Lung (tissue), 12 donors: ENCODE results near the gene CSTPP1. TPM values are rescaled to one million over a fixed set of nuclear protein-coding genes. Genes with fewer than 3 reads are reported as not detected.

Experiments
- ATAC-seq: fragments of 200-7000 bp; cut with Tn5 transposase; one replicate; pipeline ENCODE4 v1.9.1; 2020; ENCODE audit warnings: moderate number of reproducible peaks; ENCODE audit not compliant: insufficient read depth, low FRiP score
- DNase-seq, 3 donors: peaks; one replicate each; pipeline ENCODE4 v3.0.0-alpha.2; 2013 to 2017
- H3K27ac ChIP-seq, 2 donors: one replicate each; pipeline ENCODE4 v1.5.1; 2013; ENCODE audit warnings: mild to moderate bottlenecking in 2 of 2, moderate library complexity in 2 of 2, control low read depth in 1 of 2, inconsistent platforms in 1 of 2, low read depth in 1 of 2, low read length in 1 of 2
- H3K27me3 ChIP-seq, 3 donors: one replicate each; pipeline ENCODE4 v1.5.1; 2013; ENCODE audit warnings: low read length in 2 of 3; ENCODE audit not compliant: control insufficient read depth in 3 of 3, insufficient read depth in 3 of 3
- H3K36me3 ChIP-seq, 4 donors: one replicate each; pipeline ENCODE4 v1.5.1; 2013; ENCODE audit warnings: low read length in 4 of 4, mild to moderate bottlenecking in 1 of 4, moderate library complexity in 1 of 4; ENCODE audit not compliant: control insufficient read depth in 4 of 4, insufficient read depth in 4 of 4
- H3K4me1 ChIP-seq, 5 donors: one replicate each; pipeline ENCODE4 v1.5.1; 2013; ENCODE audit warnings: low read length in 5 of 5, mild to moderate bottlenecking in 2 of 5, moderate library complexity in 1 of 5; ENCODE audit not compliant: control insufficient read depth in 5 of 5, insufficient read depth in 5 of 5
- H3K4me3 ChIP-seq: one replicate; pipeline ENCODE4 v1.5.1; 2013; ENCODE audit warnings: mild to moderate bottlenecking, control low read depth, moderate library complexity
- H3K9ac ChIP-seq, 2 donors: one replicate each; pipeline ENCODE4 v1.5.1; 2013; ENCODE audit warnings: low read length in 2 of 2, control low read depth in 1 of 2; ENCODE audit not compliant: insufficient read depth in 1 of 2
- H3K9me3 ChIP-seq, 4 donors: one replicate each; pipeline ENCODE4 v1.5.1; 2013; ENCODE audit warnings: low read length in 3 of 4, mild to moderate bottlenecking in 1 of 4, moderate library complexity in 1 of 4; ENCODE audit not compliant: control insufficient read depth in 4 of 4, insufficient read depth in 3 of 4
- WGBS, 2 donors: extraction: QIAGEN DNeasy Blood & Tissue Kit; methylation state at CpG; one replicate each; pipeline ENCODE4 v1.1.7; 2013; 5-methylcytosine and 5-hydroxymethylcytosine counted together
- polyA plus RNA-seq, 2 donors: library from polyadenylated mRNA; stranded (reverse); fragments of 200-250 nt; gene quantifications; one replicate each; pipeline ENCODE4 v1.2.1, GENCODE V29; 2013
- total RNA-seq, 2 donors: library from RNA; depleted of rRNA in 1 of 2; stranded (reverse); fragments of >200 nt in 1 of 2; gene quantifications; one replicate each; pipeline ENCODE4 v1.2.1, GENCODE V29; 2014 to 2021
- TF ChIP-seq, protein P1 (sequence below): IDR thresholded peaks from 2 replicates; pipeline ENCODE4 v1.5.1; 2012; ENCODE audit warnings: mild to moderate bottlenecking; ENCODE audit errors: control extremely low read depth, extremely low read depth
- donor health status: control.
- donor health status: control.
- donor health status: Bipolar disorder and iron deficiency.
- donor health status: healthy.
- donor health status: DM: yes; HTN: yes; CAD: no.

Gene CSTPP1
- total and polyA plus RNA-seq, 4 donors = 26.0 to 45.8 (median 34.4) TPM

DNA sequence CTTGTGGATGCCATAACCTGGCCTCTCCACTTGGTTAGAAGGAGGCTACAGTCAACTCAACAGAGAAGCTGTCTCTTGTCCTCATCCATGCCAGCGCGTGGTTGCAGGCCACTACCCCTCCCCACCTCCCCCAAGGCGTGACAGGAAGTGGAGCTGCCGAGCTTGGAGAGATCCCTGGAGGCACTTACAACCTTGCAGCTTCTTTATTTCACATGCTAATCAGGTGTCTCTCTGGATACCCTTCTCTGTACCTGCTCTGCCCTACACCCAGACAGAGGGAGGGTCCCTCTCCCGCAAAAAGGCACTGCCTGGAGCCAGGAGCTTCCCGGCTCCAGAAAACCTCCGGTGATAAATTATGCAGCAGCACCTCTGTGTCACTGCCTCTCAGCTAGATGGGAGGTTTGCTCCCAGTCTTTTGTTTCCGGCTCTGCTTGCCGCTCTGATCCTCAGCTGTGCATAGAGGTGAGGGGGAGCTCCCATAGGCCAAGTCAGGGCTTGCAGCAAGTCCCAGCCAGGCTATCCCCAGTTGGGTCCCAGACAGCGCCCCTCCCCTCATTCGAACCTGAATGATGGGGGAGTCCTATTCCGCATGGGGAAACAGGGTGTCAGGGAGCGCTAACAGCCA, 23.9 kb upstream of the CSTPP1 start:
- WGBS, 2 donors = 31 to 38% methylated on average over 13 of the region's 13 CpGs
- H3K4me1 ChIP-seq = peaks cover 0 to 39% (median 14%) of the 10 kb centered on the region in 5 donors
- H3K9me3 ChIP-seq = no peaks in the 10 kb centered on the region
- TF ChIP-seq, protein P1, sequence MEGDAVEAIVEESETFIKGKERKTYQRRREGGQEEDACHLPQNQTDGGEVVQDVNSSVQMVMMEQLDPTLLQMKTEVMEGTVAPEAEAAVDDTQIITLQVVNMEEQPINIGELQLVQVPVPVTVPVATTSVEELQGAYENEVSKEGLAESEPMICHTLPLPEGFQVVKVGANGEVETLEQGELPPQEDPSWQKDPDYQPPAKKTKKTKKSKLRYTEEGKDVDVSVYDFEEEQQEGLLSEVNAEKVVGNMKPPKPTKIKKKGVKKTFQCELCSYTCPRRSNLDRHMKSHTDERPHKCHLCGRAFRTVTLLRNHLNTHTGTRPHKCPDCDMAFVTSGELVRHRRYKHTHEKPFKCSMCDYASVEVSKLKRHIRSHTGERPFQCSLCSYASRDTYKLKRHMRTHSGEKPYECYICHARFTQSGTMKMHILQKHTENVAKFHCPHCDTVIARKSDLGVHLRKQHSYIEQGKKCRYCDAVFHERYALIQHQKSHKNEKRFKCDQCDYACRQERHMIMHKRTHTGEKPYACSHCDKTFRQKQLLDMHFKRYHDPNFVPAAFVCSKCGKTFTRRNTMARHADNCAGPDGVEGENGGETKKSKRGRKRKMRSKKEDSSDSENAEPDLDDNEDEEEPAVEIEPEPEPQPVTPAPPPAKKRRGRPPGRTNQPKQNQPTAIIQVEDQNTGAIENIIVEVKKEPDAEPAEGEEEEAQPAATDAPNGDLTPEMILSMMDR = no peak
- H3K9ac ChIP-seq = no peak overlapping the region
- peaks cover 0 to 2% (median 0%) of the 10 kb centered on the region in 4 donors for H3K36me3 ChIP-seq
- ATAC-seq (no peak), DNase-seq (peak in 2 of 3 donors; percentile 42 to 45)
- no peak overlapping the region for H3K4me3 ChIP-seq
- H3K27ac ChIP-seq = no peak overlapping the region
- no peaks in the 10 kb centered on the region for H3K27me3 ChIP-seq

DNA sequence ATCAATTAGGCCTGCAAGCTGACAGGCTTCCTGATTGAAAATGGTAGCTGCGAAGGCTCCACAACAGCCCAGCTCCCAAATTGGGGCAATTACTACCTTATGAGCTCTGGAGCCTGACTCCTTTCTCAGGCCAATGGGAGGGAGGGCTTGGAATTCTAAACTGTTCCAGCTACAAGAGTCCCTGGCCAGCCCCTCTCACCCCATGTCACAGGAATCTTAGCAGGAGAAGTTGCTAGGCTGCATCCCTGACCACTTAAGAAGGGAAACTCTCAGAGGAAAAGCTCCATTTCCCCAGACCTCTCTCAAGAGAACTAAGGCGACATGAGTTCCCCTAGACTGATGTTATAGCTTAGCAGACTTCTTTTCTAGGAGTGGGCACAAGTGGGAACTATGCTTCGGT, 23.1 kb upstream of the CSTPP1 start:
- ATAC-seq = no peak
- H3K27ac ChIP-seq = peak overlapping the region in 1 of 2 donors; percentile 31
- H3K4me1 ChIP-seq = peaks cover 1 to 39% (median 14%) of the 10 kb centered on the region in 5 donors
- peaks cover 0 to 2% (median 0%) of the 10 kb centered on the region in 4 donors for H3K36me3 ChIP-seq
- no peaks in the 10 kb centered on the region for H3K9me3 ChIP-seq
- TF ChIP-seq, protein P1 = no peak
- DNase-seq = peak in 1 of 3 donors; percentile 42
- no peak overlapping the region for H3K4me3 ChIP-seq
- no peak overlapping the region for H3K9ac ChIP-seq
- H3K27me3 ChIP-seq = no peaks in the 10 kb centered on the region
- WGBS, 2 donors = 84 to 92% methylated on average over 3 of the region's 3 CpGs

DNA sequence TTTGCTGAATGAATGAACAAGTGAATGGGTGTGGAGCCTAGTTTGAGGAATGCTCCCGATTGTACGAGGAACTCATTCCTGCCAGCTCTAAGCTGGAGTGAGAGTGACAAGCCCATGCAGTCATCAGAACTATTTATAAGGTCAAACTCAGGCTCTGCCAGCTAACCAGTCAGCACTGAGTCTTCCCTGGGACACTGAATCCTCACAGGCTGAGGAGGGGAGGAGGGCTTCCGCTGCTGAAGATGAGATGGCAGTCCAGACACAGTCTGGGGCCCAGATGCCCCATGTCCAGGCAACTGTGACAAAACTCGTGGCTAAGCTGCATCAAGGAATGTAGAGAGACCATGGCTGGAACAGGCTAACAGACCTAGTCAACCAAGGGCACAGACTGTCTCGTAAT, 22.2 kb upstream of the CSTPP1 start:
- Histone ChIP-seq H3K4me3 (no peak overlapping the region), H3K4me1 (peaks cover 3 to 48% (median 14%) of the 10 kb centered on the region in 5 donors), H3K9ac (no peak overlapping the region), H3K36me3 (peaks cover 0 to 2% (median 0%) of the 10 kb centered on the region in 4 donors), H3K27ac (peak overlapping the region; percentile 17 to 62), H3K27me3 (no peaks in the 10 kb centered on the region), H3K9me3 (no peaks in the 10 kb centered on the region)
- no peak for DNase-seq
- 61 to 65% methylated on average over 5 of the region's 5 CpGs for WGBS, 2 donors
- ATAC-seq = no peak
- TF ChIP-seq, protein P1 = no peak

DNA sequence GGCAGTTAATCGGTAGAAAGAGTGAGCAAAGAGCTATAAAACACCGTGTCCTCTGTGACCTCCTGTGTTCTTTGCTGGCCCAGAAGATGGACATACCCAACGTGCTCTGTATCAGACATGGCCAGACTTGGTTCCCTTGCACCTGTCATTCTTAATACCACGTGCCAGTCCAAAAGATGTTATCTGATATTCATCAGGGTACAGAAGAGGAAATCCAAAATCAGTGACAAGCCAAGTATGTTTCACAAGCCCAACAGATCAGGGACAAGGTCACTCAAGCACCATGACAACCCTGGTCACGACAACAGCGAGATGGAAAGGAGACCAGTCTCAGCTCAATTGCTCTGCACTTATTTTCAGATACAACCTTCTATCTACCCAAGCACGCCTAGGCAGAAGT, 21.7 kb upstream of the CSTPP1 start:
- ATAC-seq = no peak
- peaks cover 3 to 51% (median 14%) of the 10 kb centered on the region in 5 donors for H3K4me1 ChIP-seq

More for the DNA sequence above, 21.7 kb upstream of the CSTPP1 start:
- H3K27me3 ChIP-seq = no peaks in the 10 kb centered on the region
- no peak for DNase-seq
- WGBS, 2 donors = 64 to 71% methylated on average over 7 of the region's 7 CpGs
- H3K9ac ChIP-seq = no peak overlapping the region
- TF ChIP-seq, protein P1 = no peak
- peak overlapping the region in 1 of 2 donors; percentile 62 for H3K27ac ChIP-seq
- H3K9me3 ChIP-seq = no peaks in the 10 kb centered on the region
- no peak overlapping the region for H3K4me3 ChIP-seq
- H3K36me3 ChIP-seq = peaks cover 0 to 2% (median 0%) of the 10 kb centered on the region in 4 donors
